Uterus (tissue), 2 donors: ENCODE data around the gene SNX13.

Source experiments
- CTCF ChIP-seq, 4 experiments: fragments of 200-600 bp in 2 of 4; fragments of 450-650 bp in 2 of 4; sonication (generic) in 2 of 4; IDR thresholded peaks; one replicate each; pipeline ENCODE4 v1.5.1; 2016 to 2019; ENCODE audit warnings: antibody characterized with exemption in 4 of 4, mild to moderate bottlenecking in 2 of 4, moderate library complexity in 1 of 4
- POLR2A ChIP-seq, 2 donors: fragments of 450-650 bp; IDR thresholded peaks; one replicate each; pipeline ENCODE4 v1.6.1; 2016; ENCODE audit warnings: antibody characterized with exemption in 2 of 2, mild to moderate bottlenecking in 1 of 2, moderate library complexity in 1 of 2

- no peak for TF ChIP-seq CTCF (IDR thresholded peaks at IDR 0.05)
- TF ChIP-seq POLR2A (IDR thresholded peaks at IDR 0.05), result no peak
Observed at GRCh38 chr7:17917842-17918241, 22.5 kb downstream of the SNX13 start.
